ENCODE results near the gene PDZD2. TPM values are rescaled to one million over a fixed set of nuclear protein-coding genes. Genes with fewer than 3 reads are reported as not detected.

Gene PDZD2
- total RNA-seq, 1 experiment from 2014 or later, result 0.37 TPM

GRCh38 chr5:32018476-32019436 is 379.8 kb downstream of the PDZD2 start:
- H3K9me2 ChIP-seq (ENCODE audit: insufficient read depth), result no peaks in the 10 kb centered on the region
- no peak overlapping the region for H3K4me3 ChIP-seq (replicated peaks in 1 of 2; ENCODE audit: low read depth in 1 of 2, low read length in 2 of 2)
- H4K20me1 ChIP-seq (ENCODE audit: insufficient read depth), result no peaks in the 10 kb centered on the region
- no peaks in the 10 kb centered on the region for H3K27me3 ChIP-seq (ENCODE audit: insufficient read depth, low read length)
- H2AFZ ChIP-seq (ENCODE audit: low read depth, low read length, poor library complexity, severe bottlenecking), result no peak overlapping the region
- intact Hi-C loops (cut with micrococcal nuclease), result loop anchor here (5.0 kb wide), 1 partner anchor 711 kb away; no protein-coding TSS in a partner anchor
- no peak overlapping the region for H3K9ac ChIP-seq (ENCODE audit: low read length)
- DNase-seq (ENCODE audit: low read depth, low spot score) (no peak), ATAC-seq (no peak)
- ChIA-PET CTCF (no interaction called here), POLR2A (no interaction called here), RAD21 (ENCODE audit: low non-redundant PET in 1 of 2, low total read pairs in 2 of 2, uncharacterized antibody in 2 of 2, unreplicated experiment in 2 of 2) (no interaction called here)
- no TSS peak for BruUV-seq (replicated peaks)
- no peaks in the 10 kb centered on the region for H3K36me3 ChIP-seq (ENCODE audit: control insufficient read depth in 1 of 2, insufficient read depth in 2 of 2, low read length in 2 of 2)
- no peaks in the 10 kb centered on the region for H3K4me1 ChIP-seq (ENCODE audit: control insufficient read depth in 1 of 2, insufficient read depth in 2 of 2, low read length in 2 of 2)
- H3K9me3 ChIP-seq (ENCODE audit: control insufficient read depth in 1 of 2, insufficient read depth in 1 of 2, low read depth in 1 of 2, low read length in 2 of 2), result no peaks in the 10 kb centered on the region
- no peak overlapping the region for H3K4me2 ChIP-seq (ENCODE audit: low read length)
- no peaks in the 10 kb centered on the region for H3K79me2 ChIP-seq (ENCODE audit: insufficient read depth, low read length)
- no peak overlapping the region for H3K27ac ChIP-seq (ENCODE audit: low read depth, low read length)
- TF ChIP-seq ZBTB33 (IDR thresholded peaks at IDR 0.05; ENCODE audit: extremely low read depth, insufficient replicate concordance, low read length), result no peak
- TF ChIP-seq POLR2A (IDR thresholded peaks at IDR 0.05; ENCODE audit: borderline replicate concordance, extremely low read depth, insufficient read depth, insufficient read length), result no peak
- TF ChIP-seq SIN3A (IDR thresholded peaks at IDR 0.05; ENCODE audit: low read depth), result no peak
- TF ChIP-seq ZNF274 (IDR thresholded peaks at IDR 0.05; ENCODE audit: low read depth, low read length), result no peak
- no peak for TF ChIP-seq EGR1 (IDR thresholded peaks at IDR 0.05; ENCODE audit: low read depth)
- TF ChIP-seq SRF (IDR thresholded peaks at IDR 0.05; ENCODE audit: low read depth), result no peak
- no peak for TF ChIP-seq RAD21 (IDR thresholded peaks at IDR 0.05; ENCODE audit: low read depth)
- TF ChIP-seq MAX (IDR thresholded peaks at IDR 0.05), result no peak
- TF ChIP-seq REST (IDR thresholded peaks at IDR 0.05; ENCODE audit: low read depth), result no peak
- no peak for TF ChIP-seq FOSL1 (IDR thresholded peaks at IDR 0.05; ENCODE audit: low read depth)
- no peak for TF ChIP-seq ATF3 (IDR thresholded peaks at IDR 0.05)
- no peak for TF ChIP-seq JUND (IDR thresholded peaks at IDR 0.05)
